Type B pancreatic cell (in vitro differentiated cells): Measurements from ENCODE around the gene BMP7. TPM values are rescaled to one million over a fixed set of nuclear protein-coding genes. Genes with fewer than 3 reads are reported as not detected.
A peak's percentile ranks its signal among the peaks of the same experiment; 100 is the strongest.
"Not testable (repeated sequence)": the region's sequence is repeated elsewhere in the genome, so short reads cannot be mapped to it uniquely, and the experiment has no call there.

Experiments used
- DNase-seq: peaks from one replicate; pipeline ENCODE4 v3.0.0; 2021; ENCODE audit warnings: mixed read lengths; ENCODE audit not compliant: unreplicated experiment; ENCODE audit errors: extremely low spot score
- H3K27ac Mint-ChIP-seq: 2 replicates; pipeline ENCODE4 v1.8.0; 2021; ENCODE audit warnings: mild to moderate bottlenecking, mixed read lengths
- H3K27me3 Mint-ChIP-seq: 2 replicates; pipeline ENCODE4 v1.8.0; 2021; ENCODE audit warnings: mixed read lengths
- H3K36me3 Mint-ChIP-seq: 2 replicates; pipeline ENCODE4 v1.8.0; 2021; ENCODE audit warnings: mixed read lengths
- H3K4me1 Mint-ChIP-seq: one replicate; pipeline ENCODE4 v1.8.0; 2021; ENCODE audit warnings: mixed read lengths; ENCODE audit not compliant: unreplicated experiment
- H3K4me3 Mint-ChIP-seq: 2 replicates; pipeline ENCODE4 v1.8.0; 2021; ENCODE audit warnings: mild to moderate bottlenecking, mixed read lengths
- H3K9me3 Mint-ChIP-seq: 2 replicates; pipeline ENCODE4 v1.8.0; 2021; ENCODE audit warnings: mixed read lengths
- total RNA-seq: library from RNA; stranded (reverse); gene quantifications from 2 replicates; pipeline ENCODE4 v1.2.1, GENCODE V29; 2021; ENCODE audit warnings: low replicate concordance
- TF ChIP-seq, protein P1 (sequence below): fragments of 200-600 bp; sonication (generic); conservative IDR thresholded peaks from 2 replicates; pipeline ENCODE4 v1.5.0; 2021; ENCODE audit warnings: antibody characterized with exemption, mild to moderate bottlenecking

The BMP7 gene
- total RNA-seq, 1 donor from 2014 or later: 115 TPM

GRCh38 chr20:57159945-57160610, 106.4 kb downstream of the BMP7 start:
- Mint-ChIP-seq H3K27ac (no peak overlapping the region), H3K4me3 (no peak overlapping the region), H3K9me3 (no peaks in the 10 kb centered on the region), H3K36me3 (no peaks in the 10 kb centered on the region), H3K27me3 (peaks cover 4% of the 10 kb centered on the region), H3K4me1 (peaks cover 6% of the 10 kb centered on the region)
- TF ChIP-seq, protein P1, sequence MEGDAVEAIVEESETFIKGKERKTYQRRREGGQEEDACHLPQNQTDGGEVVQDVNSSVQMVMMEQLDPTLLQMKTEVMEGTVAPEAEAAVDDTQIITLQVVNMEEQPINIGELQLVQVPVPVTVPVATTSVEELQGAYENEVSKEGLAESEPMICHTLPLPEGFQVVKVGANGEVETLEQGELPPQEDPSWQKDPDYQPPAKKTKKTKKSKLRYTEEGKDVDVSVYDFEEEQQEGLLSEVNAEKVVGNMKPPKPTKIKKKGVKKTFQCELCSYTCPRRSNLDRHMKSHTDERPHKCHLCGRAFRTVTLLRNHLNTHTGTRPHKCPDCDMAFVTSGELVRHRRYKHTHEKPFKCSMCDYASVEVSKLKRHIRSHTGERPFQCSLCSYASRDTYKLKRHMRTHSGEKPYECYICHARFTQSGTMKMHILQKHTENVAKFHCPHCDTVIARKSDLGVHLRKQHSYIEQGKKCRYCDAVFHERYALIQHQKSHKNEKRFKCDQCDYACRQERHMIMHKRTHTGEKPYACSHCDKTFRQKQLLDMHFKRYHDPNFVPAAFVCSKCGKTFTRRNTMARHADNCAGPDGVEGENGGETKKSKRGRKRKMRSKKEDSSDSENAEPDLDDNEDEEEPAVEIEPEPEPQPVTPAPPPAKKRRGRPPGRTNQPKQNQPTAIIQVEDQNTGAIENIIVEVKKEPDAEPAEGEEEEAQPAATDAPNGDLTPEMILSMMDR: no peak
- no peak for DNase-seq

DNA sequence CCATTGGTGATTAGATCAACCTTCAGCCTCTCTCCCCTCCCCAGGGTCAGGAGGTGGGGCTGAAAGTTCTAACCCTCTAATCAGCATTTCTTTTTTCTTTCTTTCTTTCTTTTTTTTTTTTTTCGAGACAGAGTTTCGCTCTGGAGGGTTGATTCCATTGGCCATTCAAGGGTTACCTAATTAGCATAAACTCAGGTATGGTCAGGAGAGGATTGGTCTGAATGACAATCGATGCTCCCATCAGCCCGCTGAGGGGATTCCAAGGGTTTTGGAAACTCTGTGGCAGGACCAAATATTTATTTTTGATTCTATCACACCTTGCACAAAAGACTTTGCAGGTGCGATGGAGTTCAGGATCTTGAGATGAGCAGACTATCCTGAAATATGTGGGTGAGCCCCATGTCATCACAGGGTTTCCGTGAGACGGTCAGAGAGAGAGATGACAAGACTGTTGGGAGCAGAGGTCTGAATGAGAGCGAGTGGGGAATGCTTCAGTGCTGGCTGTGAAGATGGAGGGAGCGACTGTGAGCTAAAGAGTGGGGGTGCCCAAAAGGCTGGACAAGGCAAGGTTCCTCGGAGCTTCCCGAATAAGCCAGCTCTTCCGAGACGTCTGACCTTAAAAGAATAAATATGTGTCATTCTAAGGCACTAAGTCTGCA, 107.1 kb downstream of the BMP7 start:
- DNase-seq: no peak
- no peaks in the 10 kb centered on the region for H3K9me3 Mint-ChIP-seq
- H3K4me1 Mint-ChIP-seq: peaks cover 6% of the 10 kb centered on the region
- peaks cover 4% of the 10 kb centered on the region for H3K27me3 Mint-ChIP-seq
- H3K27ac Mint-ChIP-seq: no peak overlapping the region
- TF ChIP-seq, protein P1: no peak
- H3K4me3 Mint-ChIP-seq: no peak overlapping the region
- no peaks in the 10 kb centered on the region for H3K36me3 Mint-ChIP-seq

GRCh38 chr20:57158474-57158873, 108.0 kb downstream of the BMP7 start:
- H3K27ac Mint-ChIP-seq: peak overlapping the region; percentile 46
- no peak overlapping the region for H3K4me3 Mint-ChIP-seq
- H3K27me3 Mint-ChIP-seq: peaks cover 4% of the 10 kb centered on the region
- no peaks in the 10 kb centered on the region for H3K36me3 Mint-ChIP-seq
- H3K9me3 Mint-ChIP-seq: no peaks in the 10 kb centered on the region
- no peak for DNase-seq
- peaks cover 7% of the 10 kb centered on the region for H3K4me1 Mint-ChIP-seq
- TF ChIP-seq, protein P1: no peak

DNA sequence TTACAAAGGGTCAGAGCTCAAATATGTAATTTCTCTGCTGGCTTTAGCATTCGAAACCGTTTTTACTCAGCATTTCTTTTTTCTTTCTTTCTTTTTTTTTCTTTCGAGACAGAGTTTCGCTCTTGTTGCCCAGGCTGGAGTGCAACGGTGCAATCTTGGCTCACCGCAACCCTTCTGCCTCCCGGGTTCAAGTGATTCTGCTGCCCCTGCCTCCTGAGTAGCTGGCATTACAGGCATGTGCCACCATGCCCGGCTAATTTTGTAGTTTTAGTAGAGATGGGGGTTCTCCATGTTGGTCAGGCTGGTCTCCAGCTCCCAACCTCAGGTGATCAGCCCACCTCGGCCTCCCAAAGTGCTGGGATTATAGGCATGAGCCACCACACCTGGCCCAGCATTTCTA, 108.7 kb downstream of the BMP7 start:
- H3K27ac Mint-ChIP-seq, H3K9me3 Mint-ChIP-seq: not testable (repeated sequence)

DNA sequence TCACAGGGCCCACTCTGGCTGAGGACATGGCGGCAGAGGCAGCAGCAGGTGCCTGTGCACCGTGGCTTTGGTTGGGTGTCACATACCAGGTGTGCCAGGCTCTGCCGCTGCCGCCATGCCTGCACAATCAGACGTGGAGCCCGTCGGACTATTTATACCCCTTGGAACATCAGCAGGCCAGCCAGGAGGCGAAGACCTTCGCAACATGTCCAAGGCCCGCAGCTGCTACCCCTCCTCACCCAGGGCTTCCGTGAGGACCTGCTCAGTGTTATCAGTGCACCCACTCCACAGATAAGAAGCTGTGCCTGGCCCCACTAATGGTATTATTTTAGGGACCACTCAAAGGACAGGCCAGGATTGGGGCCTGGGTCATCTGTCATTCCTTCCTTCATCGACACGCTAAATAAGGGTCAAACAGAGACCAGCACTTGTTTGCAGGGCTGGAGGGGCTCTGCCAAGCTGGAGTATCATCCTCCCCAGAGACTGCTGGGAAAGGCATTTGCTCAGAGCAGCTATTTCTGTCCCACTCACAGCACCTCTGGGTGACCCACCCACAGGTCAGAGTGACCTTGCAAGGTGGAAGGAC, 109.2 kb downstream of the BMP7 start:
- TF ChIP-seq, protein P1: no peak
- Mint-ChIP-seq H3K27me3 (peaks cover 4% of the 10 kb centered on the region), H3K9me3 (no peaks in the 10 kb centered on the region), H3K36me3 (no peaks in the 10 kb centered on the region), H3K27ac (no peak overlapping the region), H3K4me3 (no peak overlapping the region), H3K4me1 (peaks cover 12% of the 10 kb centered on the region)
- DNase-seq: no peak

More for the DNA sequence above, 108.7 kb downstream of the BMP7 start:
- DNase-seq, H3K4me3 Mint-ChIP-seq, H3K36me3 Mint-ChIP-seq, H3K27me3 Mint-ChIP-seq: not testable (repeated sequence)
- peaks cover 12% of the 10 kb centered on the region for H3K4me1 Mint-ChIP-seq
